Glutamatergic neuron (in vitro differentiated cells): ENCODE results near the gene ENTPD2. TPM values are rescaled to one million over a fixed set of nuclear protein-coding genes. Genes with fewer than 3 reads are reported as not detected.
A peak's percentile ranks its signal among the peaks of the same experiment; 100 is the strongest.
"Not testable (repeated sequence)": the region's sequence is repeated elsewhere in the genome, so short reads cannot be mapped to it uniquely, and the experiment has no call there.

Source experiments
- DNase-seq: peaks from one replicate; pipeline ENCODE4 v3.0.0; 2022
- H3K27ac Mint-ChIP-seq: one replicate; pipeline ENCODE4 v1.8.0; 2020; ENCODE audit warnings: mild to moderate bottlenecking, mixed read lengths, inconsistent platforms; ENCODE audit not compliant: unreplicated experiment
- H3K27me3 Mint-ChIP-seq: one replicate; pipeline ENCODE4 v1.8.0; 2020; ENCODE audit warnings: mild to moderate bottlenecking, moderate library complexity, mixed read lengths, inconsistent platforms; ENCODE audit not compliant: unreplicated experiment
- H3K36me3 Mint-ChIP-seq: one replicate; pipeline ENCODE4 v1.8.0; 2020; ENCODE audit warnings: mild to moderate bottlenecking, mixed read lengths, inconsistent platforms; ENCODE audit not compliant: unreplicated experiment
- H3K4me1 Mint-ChIP-seq: one replicate; pipeline ENCODE4 v1.8.0; 2020; ENCODE audit warnings: mild to moderate bottlenecking, low read depth, mixed read lengths, inconsistent platforms; ENCODE audit not compliant: unreplicated experiment
- H3K4me3 Mint-ChIP-seq: one replicate; pipeline ENCODE4 v1.8.0; 2020; ENCODE audit warnings: mild to moderate bottlenecking, mixed read lengths, inconsistent platforms; ENCODE audit not compliant: unreplicated experiment
- H3K9me3 Mint-ChIP-seq: one replicate; pipeline ENCODE4 v1.8.0; 2020; ENCODE audit warnings: mild to moderate bottlenecking, moderate library complexity, mixed read lengths, inconsistent platforms; ENCODE audit not compliant: unreplicated experiment
- CTCF ChIP-seq: fragments of 200-600 bp; sonication (generic); IDR thresholded peaks from one replicate; pipeline ENCODE4 v1.5.0; 2021; ENCODE audit not compliant: partially characterized antibody, unreplicated experiment
- total RNA-seq: library from RNA; stranded (reverse); fragmentation: NEBNext Ultra II Directional; extraction: Animal tissue kit (Norgen Biotek cat#: 25700); gene quantifications from one replicate; pipeline ENCODE4 v1.2.1, GENCODE V29; 2021; ENCODE audit not compliant: unreplicated experiment

ENTPD2 gene
- total RNA-seq, 1 donor from 2014 or later, result 0.69 TPM

- Mint-ChIP-seq H3K9me3 (peaks cover 3% of the 10 kb centered on the region), H3K27me3 (no peaks in the 10 kb centered on the region), H3K36me3 (no peaks in the 10 kb centered on the region), H3K4me3 (no peak overlapping the region), H3K27ac (no peak overlapping the region), H3K4me1 (peaks cover 3% of the 10 kb centered on the region)
- no peak for DNase-seq
- no peak for TF ChIP-seq CTCF
Observed at GRCh38 chr9:137063311-137064026, 9.6 kb upstream of the ENTPD2 start.

- H3K4me1 Mint-ChIP-seq, H3K4me3 Mint-ChIP-seq, DNase-seq, H3K9me3 Mint-ChIP-seq, H3K27ac Mint-ChIP-seq, H3K36me3 Mint-ChIP-seq, H3K27me3 Mint-ChIP-seq: not testable (repeated sequence)
Observed at GRCh38 chr9:137062798-137063197, 8.9 kb upstream of the ENTPD2 start.

GRCh38 chr9:137062384-137062783, 8.5 kb upstream of the ENTPD2 start:
- DNase-seq, result no peak
- H3K27me3 Mint-ChIP-seq, result peaks cover 5% of the 10 kb centered on the region
- no peaks in the 10 kb centered on the region for H3K4me1 Mint-ChIP-seq
- H3K36me3 Mint-ChIP-seq, result no peaks in the 10 kb centered on the region
- no peak overlapping the region for H3K27ac Mint-ChIP-seq
- TF ChIP-seq CTCF, result no peak
- no peak overlapping the region for H3K4me3 Mint-ChIP-seq
- H3K9me3 Mint-ChIP-seq, result peaks cover 8% of the 10 kb centered on the region

- Mint-ChIP-seq H3K27ac (no peak overlapping the region), H3K4me1 (peaks cover 2% of the 10 kb centered on the region), H3K4me3 (no peak overlapping the region), H3K27me3 (peaks cover 10% of the 10 kb centered on the region), H3K36me3 (no peaks in the 10 kb centered on the region), H3K9me3 (peaks cover 8% of the 10 kb centered on the region)
- no peak for DNase-seq
- TF ChIP-seq CTCF, result no peak
Observed at GRCh38 chr9:137058521-137059234, 4.8 kb upstream of the ENTPD2 start.

GRCh38 chr9:137057545-137057944, 3.7 kb upstream of the ENTPD2 start:
- DNase-seq, result no peak
- H3K9me3 Mint-ChIP-seq, result peaks cover 8% of the 10 kb centered on the region
- TF ChIP-seq CTCF, result no peak
- H3K4me1 Mint-ChIP-seq, result peaks cover 2% of the 10 kb centered on the region
- no peak overlapping the region for H3K4me3 Mint-ChIP-seq
- H3K27ac Mint-ChIP-seq, result peak overlapping the region; percentile 38
- peaks cover 10% of the 10 kb centered on the region for H3K27me3 Mint-ChIP-seq
- no peaks in the 10 kb centered on the region for H3K36me3 Mint-ChIP-seq
